PC-9 (cell line): ENCODE data around the gene SNAPC4.

Source experiments
- CTCF ChIP-seq: fragments of 200-600 bp; sonication (generic); conservative IDR thresholded peaks from 2 replicates; pipeline ENCODE4 v1.6.1; 2017; ENCODE audit warnings: mixed run types, antibody characterized with exemption, mild to moderate bottlenecking, moderate library complexity
- EZH2 ChIP-seq: fragments of 200-600 bp; sonication (generic); IDR thresholded peaks from 2 replicates; pipeline ENCODE4 v1.8.0; 2017; ENCODE audit warnings: antibody characterized with exemption, low read depth

- TF ChIP-seq CTCF = no peak
- no peak for TF ChIP-seq EZH2
Observed at GRCh38 chr9:136443087-136443486, 43.1 kb upstream of the SNAPC4 start.
